Stimulated activated CD8-positive, alpha-beta memory T cell treated with anti-CD3 and anti-CD28 coated beads, Interleukin-7, amount 100 ng/mL, for 24 hours (primary cell): Measurements from ENCODE around the gene ELSPBP1.
"Not testable (repeated sequence)": the region's sequence is repeated elsewhere in the genome, so short reads cannot be mapped to it uniquely, and the experiment has no call there.

ENCODE experiments used
- DNase-seq: peaks from one replicate; pipeline ENCODE4 v3.0.0-alpha.2; 2020; ENCODE audit warnings: low read depth

Gene ELSPBP1

GRCh38 chr19:48043675-48044258, 49.3 kb downstream of the ELSPBP1 start, which contains the start of gene CABP5:
Gene CABP5 (minus strand): TSS chr19:48044079. CDS start chr19:48043922, 157 bp downstream.
- no peak for DNase-seq

- no peak for DNase-seq
Observed at GRCh38 chr19:48044561-48044960, 50.1 kb downstream of the ELSPBP1 start.

- DNase-seq: no peak
Observed at GRCh38 chr19:48051335-48052033, 57.1 kb downstream of the ELSPBP1 start.

- no peak for DNase-seq
Observed at GRCh38 chr19:48053076-48053475, 58.6 kb downstream of the ELSPBP1 start.

- DNase-seq: no peak
Observed at GRCh38 chr19:48053856-48054255, 59.4 kb downstream of the ELSPBP1 start.

GRCh38 chr19:48059331-48059730, 64.9 kb downstream of the ELSPBP1 start:
- no peak for DNase-seq

GRCh38 chr19:48060381-48060780, 65.9 kb downstream of the ELSPBP1 start:
- no peak for DNase-seq

- no peak for DNase-seq
Observed at GRCh38 chr19:48061401-48062344, 67.2 kb downstream of the ELSPBP1 start.

- DNase-seq: no peak
Observed at GRCh38 chr19:48064509-48064908, 70.1 kb downstream of the ELSPBP1 start.

GRCh38 chr19:48069435-48069834, 75.0 kb downstream of the ELSPBP1 start:
- no peak for DNase-seq

GRCh38 chr19:48070177-48070769, 75.8 kb downstream of the ELSPBP1 start:
- not testable (repeated sequence) for DNase-seq
